NCI-H128 (cell line): Measurements from ENCODE around the gene FAR2.
"Not testable (repeated sequence)": the region's sequence is repeated elsewhere in the genome, so short reads cannot be mapped to it uniquely, and the experiment has no call there.

ENCODE experiments used
- DNase-seq: peaks from one replicate; lab custom pipeline; 2025; ENCODE audit not compliant: unreplicated experiment; lab: John Stamatoyannopoulos, UW

The FAR2 gene

DNA sequence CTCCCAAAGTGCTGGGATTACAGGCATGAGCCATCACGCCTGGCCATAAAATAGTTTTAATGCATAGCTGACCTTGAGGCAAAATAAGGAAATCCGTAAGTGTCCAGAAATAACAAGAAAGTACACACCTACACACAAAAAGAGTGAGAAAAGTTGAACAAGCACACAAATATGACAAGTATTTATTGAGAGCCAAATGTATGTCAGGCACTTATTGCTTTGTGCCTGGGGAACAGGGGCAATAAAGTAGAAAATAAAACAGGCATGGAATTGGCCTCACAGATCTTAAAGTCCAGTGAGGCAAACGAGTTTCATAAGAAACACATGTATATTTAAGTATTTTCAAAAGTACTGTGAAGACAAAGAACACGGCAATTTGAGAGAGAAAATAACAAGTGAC is 128.2 kb downstream of the FAR2 start:
- DNase-seq: no peak

DNA sequence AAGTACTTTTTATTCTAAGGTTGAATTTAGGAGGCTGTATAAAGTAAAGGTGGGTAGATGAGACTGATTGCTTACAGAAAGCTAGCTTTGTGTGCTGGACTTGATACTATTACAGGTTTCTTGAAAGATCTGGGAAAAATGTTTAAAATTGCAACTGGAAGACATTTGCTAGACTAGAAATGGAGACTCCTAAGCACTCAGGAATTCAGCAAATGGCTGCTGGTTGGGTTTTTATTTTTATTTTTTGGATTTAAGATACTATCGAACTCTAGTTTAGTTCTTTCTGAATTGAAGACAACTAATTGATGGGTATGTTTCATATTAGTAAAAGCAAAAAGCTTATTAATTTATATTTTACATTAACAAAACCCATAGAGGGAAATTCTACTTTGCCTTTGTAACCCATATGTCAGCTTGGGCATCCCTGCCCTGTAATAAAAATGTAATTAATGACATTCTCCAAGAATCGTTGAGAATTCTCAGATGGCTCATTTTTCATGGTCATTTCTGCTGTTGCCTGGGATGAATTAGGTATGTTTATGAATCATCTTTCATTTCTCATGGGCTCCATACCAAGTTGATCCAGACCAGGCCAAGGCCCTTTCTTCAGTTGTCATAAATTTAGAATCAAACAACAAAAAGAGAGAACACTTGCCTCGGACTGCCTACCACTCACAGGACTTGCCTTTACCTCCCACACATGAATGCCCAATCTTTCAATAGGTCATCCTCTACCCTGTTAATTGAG is 129.8 kb downstream of the FAR2 start:
- DNase-seq: no peak

- DNase-seq: no peak
These were observed 132.4 kb downstream of the FAR2 start for GRCh38 chr12:29281371-29282005.

GRCh38 chr12:29282031-29282816 is 133.1 kb downstream of the FAR2 start:
- no peak for DNase-seq

DNA sequence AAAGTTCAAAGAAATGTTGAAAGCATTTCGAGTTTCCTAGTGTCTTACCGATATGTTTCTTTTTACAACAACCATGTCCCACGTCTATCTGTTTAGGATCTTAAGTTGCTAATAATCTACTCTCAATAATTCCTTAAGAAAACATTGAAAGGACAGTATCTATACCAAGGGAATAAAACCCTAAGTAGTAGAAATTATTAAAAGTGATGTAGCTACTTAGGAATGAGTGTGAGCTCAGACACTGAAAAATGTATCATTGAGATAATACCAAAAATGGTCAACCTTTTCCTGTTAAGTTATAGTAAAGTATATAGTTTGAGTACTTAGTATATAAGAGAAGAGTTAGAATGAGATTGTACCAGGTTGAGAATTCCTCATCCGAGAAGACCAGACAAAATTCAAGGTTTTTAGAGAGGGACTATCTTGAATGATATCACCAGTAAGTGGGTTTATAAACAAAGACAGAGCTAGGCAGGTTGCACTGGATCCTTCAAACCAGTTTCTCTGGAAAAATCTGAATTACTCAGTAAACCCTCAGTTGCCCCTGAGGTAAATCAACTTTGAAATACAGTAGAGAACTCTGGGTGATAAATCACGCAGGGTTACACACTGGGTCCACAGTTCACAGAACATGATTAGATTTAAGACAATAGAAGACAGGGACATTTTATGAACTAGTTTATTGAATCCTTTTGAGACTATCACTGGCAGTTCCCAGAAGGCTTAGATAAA is 135.1 kb downstream of the FAR2 start:
- no peak for DNase-seq

- DNase-seq: no peak
These were observed 137.2 kb downstream of the FAR2 start for GRCh38 chr12:29286081-29286790.

DNA sequence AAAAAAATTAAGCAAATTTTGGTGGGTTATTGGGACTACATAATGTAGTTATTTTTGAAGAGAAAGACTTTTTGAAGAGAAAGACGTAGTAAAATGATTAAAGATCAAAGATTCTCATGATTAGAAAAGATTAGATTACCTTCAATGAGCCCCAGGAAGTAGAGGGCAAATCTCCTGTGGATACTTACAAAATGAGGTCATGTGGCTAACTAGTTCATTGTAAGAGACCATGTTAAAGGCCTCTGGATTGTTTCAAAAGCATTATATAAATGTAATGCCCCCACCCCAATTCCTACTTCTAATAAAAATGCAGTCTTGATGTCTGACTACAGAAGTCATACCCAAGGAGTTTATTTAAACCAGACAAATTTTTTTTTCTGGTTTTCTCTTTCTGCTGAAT is 138.5 kb downstream of the FAR2 start:
- no peak for DNase-seq

- no peak for DNase-seq
These were observed 139.0 kb downstream of the FAR2 start for GRCh38 chr12:29288031-29288430.

GRCh38 chr12:29290475-29290874 is 141.4 kb downstream of the FAR2 start:
- not testable (repeated sequence) for DNase-seq

GRCh38 chr12:29291226-29291625 is 142.1 kb downstream of the FAR2 start:
- no peak for DNase-seq

GRCh38 chr12:29299633-29300032 is 150.6 kb downstream of the FAR2 start:
- no peak for DNase-seq

GRCh38 chr12:29301114-29301513 is 152.0 kb downstream of the FAR2 start:
- no peak for DNase-seq

DNA sequence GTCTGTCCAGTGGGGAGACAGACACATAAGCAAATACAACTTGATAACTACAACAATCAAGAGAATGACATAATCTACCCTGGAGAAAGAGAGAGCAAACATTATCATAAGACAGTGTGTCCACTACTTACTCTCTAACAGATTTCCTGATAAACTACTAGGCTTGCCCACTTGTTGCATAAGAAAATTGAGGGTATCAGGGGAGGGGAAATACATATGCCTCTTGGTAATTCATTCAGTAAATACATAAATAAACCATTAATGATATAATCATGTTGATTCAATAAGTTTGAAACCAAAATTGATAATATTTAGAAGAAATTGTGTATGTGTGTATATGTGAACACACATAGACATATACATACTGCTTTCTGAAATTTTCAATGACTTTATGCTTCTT is 155.3 kb downstream of the FAR2 start:
- no peak for DNase-seq

- no peak for DNase-seq
These were observed 157.2 kb downstream of the FAR2 start for GRCh38 chr12:29306266-29306665.

DNA sequence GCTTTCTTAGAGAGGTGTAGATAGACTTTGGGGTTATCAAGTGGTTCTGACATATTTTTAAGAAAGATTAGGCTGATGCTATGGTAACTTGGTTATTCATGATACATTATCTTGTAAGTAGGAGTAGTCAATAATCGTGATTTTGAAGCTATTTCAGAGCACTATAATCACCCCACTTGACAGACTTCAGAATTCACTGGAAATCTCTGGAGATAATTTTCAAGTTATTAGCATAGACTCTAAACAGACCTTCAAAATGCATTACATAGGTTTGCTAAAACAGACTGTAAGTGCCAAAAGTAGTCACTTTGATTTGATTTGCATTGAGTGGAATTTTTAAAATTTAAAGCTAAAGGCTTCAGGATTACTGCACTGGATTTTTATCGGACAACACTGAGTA is 157.6 kb downstream of the FAR2 start:
- no peak for DNase-seq

GRCh38 chr12:29309320-29309902 is 160.3 kb downstream of the FAR2 start:
- DNase-seq: no peak

- DNase-seq: no peak
These were observed 161.8 kb downstream of the FAR2 start for GRCh38 chr12:29310899-29311298.

DNA sequence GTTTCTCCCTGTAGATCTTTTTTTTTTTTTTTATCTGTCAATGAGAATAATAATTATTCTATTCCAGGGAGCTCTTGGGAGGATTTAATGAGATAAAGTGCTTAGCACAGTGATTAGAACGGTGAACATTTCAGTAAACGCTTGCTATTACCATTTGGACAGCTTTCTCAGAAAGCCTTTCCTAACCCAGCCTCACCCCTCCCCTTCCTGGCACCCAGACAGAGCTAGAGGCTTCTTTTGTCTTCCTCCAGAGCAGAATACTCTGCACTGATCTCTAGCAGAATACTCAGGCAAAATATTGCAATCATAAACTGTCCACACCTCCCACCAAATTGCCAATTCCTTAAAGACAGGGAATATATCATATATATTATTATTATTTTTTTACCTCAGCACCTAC is 165.3 kb downstream of the FAR2 start:
- DNase-seq: no peak

DNA sequence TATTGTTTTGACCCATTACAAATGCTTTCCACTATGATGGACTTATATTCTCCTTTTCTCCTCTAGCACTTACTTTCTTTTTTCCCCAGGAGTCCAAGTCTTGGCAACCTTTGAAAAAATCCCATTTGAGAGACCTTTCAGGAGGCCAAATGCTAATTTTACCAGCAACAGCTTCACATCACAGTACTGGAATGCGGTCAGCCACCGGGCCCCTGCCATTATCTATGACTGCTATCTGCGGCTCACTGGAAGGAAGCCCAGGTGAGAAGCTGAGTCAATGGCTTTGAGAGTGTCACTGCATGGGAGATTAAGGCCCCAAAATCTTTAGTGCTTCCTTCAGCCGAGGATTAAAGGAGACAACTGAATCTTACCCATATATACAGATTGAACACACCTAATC is 167.7 kb downstream of the FAR2 start:
- no peak for DNase-seq
